DOHH2 (cell line): ENCODE results near the gene MYO1B.

ENCODE experiments used
- H3F3A ChIP-seq: fragments of 200-600 bp; sonication (generic), shearing (Covaris generic); 2 replicates; pipeline ENCODE4 v1.6.0; 2016; ENCODE audit warnings: antibody characterized with exemption, mild to moderate bottlenecking; ENCODE audit not compliant: control insufficient read depth, insufficient read depth
- H3K27ac ChIP-seq: fragments of 200-600 bp; sonication (generic); 2 replicates; pipeline ENCODE4 v1.5.1; 2014; ENCODE audit warnings: low read depth, mild to moderate bottlenecking, low read length, moderate library complexity
- H3K27me3 ChIP-seq: fragments of 200-600 bp; sonication (generic); 2 replicates; pipeline ENCODE4 v1.6.1; 2014; ENCODE audit warnings: mild to moderate bottlenecking, low read length, mixed read lengths; ENCODE audit not compliant: control insufficient read depth
- H3K36me3 ChIP-seq: fragments of 200-600 bp; sonication (generic); 2 replicates; pipeline ENCODE4 v1.6.1; 2014; ENCODE audit warnings: mild to moderate bottlenecking, low read length, moderate library complexity, mixed read lengths; ENCODE audit not compliant: control insufficient read depth
- H3K4me1 ChIP-seq: fragments of 200-600 bp; sonication (generic); 2 replicates; pipeline ENCODE4 v1.6.1; 2014; ENCODE audit warnings: mild to moderate bottlenecking, low read length, mixed read lengths; ENCODE audit not compliant: control insufficient read depth
- H3K4me2 ChIP-seq: fragments of 200-600 bp; sonication (generic); 2 replicates; pipeline ENCODE4 v1.6.0; 2014; ENCODE audit warnings: mild to moderate bottlenecking, low read length, moderate library complexity
- H3K4me3 ChIP-seq: fragments of 200-600 bp; sonication (generic); 2 replicates; pipeline ENCODE4 v1.5.1; 2014; ENCODE audit warnings: mild to moderate bottlenecking, low read length, mixed read lengths
- H3K79me2 ChIP-seq: fragments of 200-600 bp; sonication (generic); 2 replicates; pipeline ENCODE4 v1.6.1; 2014; ENCODE audit warnings: mild to moderate bottlenecking, low read length, mixed read lengths; ENCODE audit not compliant: control insufficient read depth
- H3K9me2 ChIP-seq: fragments of 200-600 bp; sonication (generic); replicated peaks from 2 replicates; pipeline ENCODE4 v1.6.1; 2014; ENCODE audit warnings: mild to moderate bottlenecking, low read length, mixed read lengths; ENCODE audit not compliant: control insufficient read depth
- H3K9me3 ChIP-seq: fragments of 200-600 bp; sonication (generic); 2 replicates; pipeline ENCODE4 v1.6.1; 2014; ENCODE audit warnings: antibody characterized with exemption, low read length, mixed read lengths; ENCODE audit not compliant: control insufficient read depth, insufficient read depth
- H4K20me1 ChIP-seq: fragments of 200-600 bp; sonication (generic); 2 replicates; pipeline ENCODE4 v1.6.0; 2014; ENCODE audit warnings: low read depth, mild to moderate bottlenecking, antibody characterized with exemption, low read length, moderate library complexity; ENCODE audit not compliant: control insufficient read depth, insufficient read depth
- CTCF ChIP-seq: fragments of 200-600 bp; sonication (generic); IDR thresholded peaks from one replicate; pipeline ENCODE4 v1.5.1; 2014; ENCODE audit warnings: antibody characterized with exemption, mild to moderate bottlenecking, low read depth, low read length; ENCODE audit not compliant: poor library complexity, severe bottlenecking
- EZH2phosphoT487 ChIP-seq: fragments of 200-600 bp; sonication (generic); IDR thresholded peaks from 2 replicates; pipeline ENCODE4 v1.6.1; 2017; ENCODE audit warnings: borderline replicate concordance, mild to moderate bottlenecking, antibody characterized with exemption, low read length, moderate library complexity, mixed read lengths

The MYO1B gene

GRCh38 chr2:191230174-191230573 lies 15.0 kb upstream of the MYO1B start:
- no peaks in the 10 kb centered on the region for H3K9me3 ChIP-seq
- H3F3A ChIP-seq: no peaks in the 10 kb centered on the region
- no peaks in the 10 kb centered on the region for H4K20me1 ChIP-seq
- H3K4me3 ChIP-seq: no peak overlapping the region
- H3K4me1 ChIP-seq: no peaks in the 10 kb centered on the region
- H3K4me2 ChIP-seq: no peak overlapping the region
- no peaks in the 10 kb centered on the region for H3K79me2 ChIP-seq
- no peak for TF ChIP-seq EZH2phosphoT487
- H3K27me3 ChIP-seq: no peaks in the 10 kb centered on the region
- H3K36me3 ChIP-seq: no peaks in the 10 kb centered on the region
- no peaks in the 10 kb centered on the region for H3K9me2 ChIP-seq
- H3K27ac ChIP-seq: no peak overlapping the region

- Histone ChIP-seq H3K4me1 (no peaks in the 10 kb centered on the region), H3K79me2 (no peaks in the 10 kb centered on the region), H4K20me1 (no peaks in the 10 kb centered on the region), H3K27ac (no peak overlapping the region), H3F3A (no peaks in the 10 kb centered on the region), H3K4me3 (no peak overlapping the region), H3K27me3 (no peaks in the 10 kb centered on the region), H3K36me3 (no peaks in the 10 kb centered on the region), H3K9me2 (no peaks in the 10 kb centered on the region), H3K4me2 (no peak overlapping the region), H3K9me3 (no peaks in the 10 kb centered on the region)
- TF ChIP-seq EZH2phosphoT487 (no peak), CTCF (peak; percentile 36)
Observed at GRCh38 chr2:191231995-191232394, 13.2 kb upstream of the MYO1B start.

- no peaks in the 10 kb centered on the region for H3K4me1 ChIP-seq
- no peaks in the 10 kb centered on the region for H3K79me2 ChIP-seq
- H3K4me3 ChIP-seq: no peak overlapping the region
- H3K9me3 ChIP-seq: no peaks in the 10 kb centered on the region
- no peaks in the 10 kb centered on the region for H3F3A ChIP-seq
- no peaks in the 10 kb centered on the region for H3K9me2 ChIP-seq
- H4K20me1 ChIP-seq: no peaks in the 10 kb centered on the region
- no peak overlapping the region for H3K4me2 ChIP-seq
- no peaks in the 10 kb centered on the region for H3K36me3 ChIP-seq
- no peak overlapping the region for H3K27ac ChIP-seq
- no peaks in the 10 kb centered on the region for H3K27me3 ChIP-seq
- no peak for TF ChIP-seq EZH2phosphoT487
- no peak for TF ChIP-seq CTCF
Observed at GRCh38 chr2:191233533-191233932, 11.7 kb upstream of the MYO1B start.

- Histone ChIP-seq H3K9me3 (no peaks in the 10 kb centered on the region), H3K79me2 (no peaks in the 10 kb centered on the region), H4K20me1 (no peaks in the 10 kb centered on the region), H3K4me1 (no peaks in the 10 kb centered on the region), H3K4me2 (no peak overlapping the region), H3K27me3 (no peaks in the 10 kb centered on the region), H3F3A (no peaks in the 10 kb centered on the region), H3K36me3 (no peaks in the 10 kb centered on the region), H3K9me2 (no peaks in the 10 kb centered on the region), H3K4me3 (no peak overlapping the region), H3K27ac (no peak overlapping the region)
- TF ChIP-seq EZH2phosphoT487: no peak
- TF ChIP-seq CTCF: no peak
Observed at GRCh38 chr2:191234376-191234775, 10.8 kb upstream of the MYO1B start.
